ENCODE data around the gene ZFHX3.

Gene ZFHX3

GRCh38 chr16:72896485-72897118, 151.3 kb downstream of the ZFHX3 start:
- no peak for ATAC-seq

- ATAC-seq = no peak
Observed at GRCh38 chr16:72895951-72896350, 152.0 kb downstream of the ZFHX3 start.

GRCh38 chr16:72894293-72895151, 153.4 kb downstream of the ZFHX3 start:
- no peak for ATAC-seq

- no peak for ATAC-seq
Observed at GRCh38 chr16:72891291-72892227, 156.4 kb downstream of the ZFHX3 start.

- ATAC-seq = no peak
Observed at GRCh38 chr16:72890587-72890986, 157.3 kb downstream of the ZFHX3 start.

GRCh38 chr16:72889616-72890582, 158.0 kb downstream of the ZFHX3 start:
- no peak for ATAC-seq

GRCh38 chr16:72887537-72887936, 160.4 kb downstream of the ZFHX3 start:
- no peak for ATAC-seq

GRCh38 chr16:72886346-72886974, 161.5 kb downstream of the ZFHX3 start:
- no peak for ATAC-seq

- no peak for ATAC-seq
Observed at GRCh38 chr16:72884573-72884972, 163.4 kb downstream of the ZFHX3 start.

- no peak for ATAC-seq
Observed at GRCh38 chr16:72884037-72884436, 163.9 kb downstream of the ZFHX3 start.

GRCh38 chr16:72879846-72880245, 168.1 kb downstream of the ZFHX3 start:
- ATAC-seq = no peak

GRCh38 chr16:72878301-72879269, 169.3 kb downstream of the ZFHX3 start:
- no peak for ATAC-seq

GRCh38 chr16:72877374-72878028, 170.4 kb downstream of the ZFHX3 start:
- no peak for ATAC-seq

GRCh38 chr16:72876981-72877373, 171.0 kb downstream of the ZFHX3 start:
- ATAC-seq = no peak

GRCh38 chr16:72876221-72876620, 171.7 kb downstream of the ZFHX3 start:
- no peak for ATAC-seq

- no peak for ATAC-seq
Observed at GRCh38 chr16:72875291-72876031, 172.5 kb downstream of the ZFHX3 start.

- ATAC-seq = no peak
Observed at GRCh38 chr16:72873853-72874252, 174.1 kb downstream of the ZFHX3 start.

GRCh38 chr16:72873044-72873443, 174.9 kb downstream of the ZFHX3 start:
- no peak for ATAC-seq

- no peak for ATAC-seq
Observed at GRCh38 chr16:72865835-72866234, 182.1 kb downstream of the ZFHX3 start.

Data from activated CD4-positive, CD25-positive, alpha-beta regulatory T cell treated with anti-CD3 and anti-CD28 coated beads, Interleukin-2, amount 50 U/mL, for 24 hours (primary cell).